Panc1 (cell line): ENCODE measurements around the gene PHF5A.
"Not testable (repeated sequence)": the region's sequence is repeated elsewhere in the genome, so short reads cannot be mapped to it uniquely, and the experiment has no call there.

Experiments used
- SIN3A ChIP-seq: IDR thresholded peaks from 2 replicates; pipeline ENCODE4 v1.6.1; 2012; ENCODE audit warnings: low read depth, mild to moderate bottlenecking, low read length, moderate library complexity, borderline replicate concordance; ENCODE audit not compliant: insufficient read depth
- TCF7L2 ChIP-seq: IDR thresholded peaks from 2 replicates; pipeline ENCODE4 v1.6.1; 2011; ENCODE audit warnings: mild to moderate bottlenecking, low read depth, low read length, inconsistent platforms

DNA sequence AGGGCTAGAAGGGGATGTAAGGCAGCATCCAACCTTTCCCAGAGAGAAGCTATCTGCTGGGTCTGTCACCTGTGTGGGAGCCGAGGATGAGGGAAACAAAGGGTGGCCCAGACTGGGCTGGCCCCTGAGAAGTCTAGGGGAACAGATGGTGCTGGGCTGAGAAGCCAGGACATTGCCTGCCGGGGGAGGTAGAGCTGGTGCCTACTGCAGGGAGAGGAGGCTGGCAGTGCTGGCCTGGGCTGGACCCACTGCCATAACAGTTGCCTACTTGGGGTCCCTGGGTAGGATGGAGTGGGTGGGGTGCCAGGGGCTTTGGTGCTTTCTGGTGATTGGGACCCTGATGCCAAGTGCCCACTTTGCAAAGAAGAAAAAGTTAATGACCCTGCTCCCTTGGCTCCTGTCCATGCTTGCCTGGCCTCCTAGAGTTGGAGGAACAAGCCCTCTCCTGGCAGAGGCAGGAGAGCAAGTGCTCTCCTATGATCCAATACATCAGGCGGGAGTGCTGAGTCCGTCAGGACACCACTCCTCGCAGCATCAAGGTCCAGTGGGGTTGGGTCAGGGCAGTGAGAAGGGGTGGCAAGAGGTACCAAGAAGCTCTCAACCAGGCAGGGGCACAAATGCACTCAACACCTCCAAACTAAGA is 34.0 kb downstream of the PHF5A start:
- TF ChIP-seq TCF7L2, SIN3A: not testable (repeated sequence)
